ENCODE measurements around the gene HES5. TPM values are rescaled to one million over a fixed set of nuclear protein-coding genes. Genes with fewer than 3 reads are reported as not detected.

Gene HES5
- total and polyA plus RNA-seq, 2 donors (not counting 1 experiment from before 2014, with no cell fraction given) = not detected

DNA sequence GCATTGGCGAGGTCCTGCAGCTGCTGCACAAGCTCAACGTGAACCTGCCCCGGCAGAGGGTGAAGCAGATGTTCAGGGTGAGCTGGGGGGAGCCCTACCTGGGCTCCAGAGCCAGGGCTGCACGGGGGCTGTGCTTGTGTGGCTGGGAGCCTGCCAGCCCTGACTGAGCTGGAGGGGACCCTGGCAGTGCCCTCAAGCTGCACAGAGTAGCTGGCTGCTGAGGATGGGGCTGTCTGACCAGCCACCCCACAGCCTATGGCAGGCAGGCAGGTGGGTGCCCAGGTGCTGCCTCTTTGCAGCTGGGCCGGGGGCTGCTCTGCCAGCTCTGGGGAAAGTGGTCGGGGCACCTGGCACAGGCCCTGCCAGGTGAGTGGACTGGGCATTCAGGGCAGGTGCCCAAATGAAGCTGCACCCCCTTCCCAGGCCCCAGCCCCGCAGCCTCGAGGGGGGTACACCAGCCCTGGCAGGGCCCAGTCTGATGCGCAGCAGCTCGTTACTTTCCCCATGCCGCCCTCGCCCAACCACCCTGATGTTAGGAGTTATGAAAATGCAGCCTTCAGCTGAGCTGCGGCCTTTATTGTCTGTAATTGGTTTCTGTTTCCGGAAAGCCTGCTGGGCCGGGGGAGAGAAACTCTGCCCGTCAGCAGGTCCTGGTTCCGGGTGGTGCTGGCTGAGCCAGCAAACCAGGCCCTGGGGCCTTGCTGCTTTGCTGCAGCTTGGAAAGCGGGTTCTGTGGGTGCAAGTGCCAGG is 49.7 kb downstream of the HES5 start:
- no peak overlapping the region for H3K9ac ChIP-seq (ENCODE audit: insufficient read depth, low read length)
- no peaks in the 10 kb centered on the region for H3K36me3 ChIP-seq (ENCODE audit: control insufficient read depth, insufficient read depth, low read length)
- H3K27ac ChIP-seq (ENCODE audit: insufficient read depth, low read length) = no peak overlapping the region
- H3K4me3 ChIP-seq (replicated peaks in 1 of 4; ENCODE audit: control extremely low read depth in 1 of 4, insufficient read depth in 1 of 4, low read depth in 3 of 4, low read length in 4 of 4) = no peak overlapping the region
- H3K4me2 ChIP-seq (ENCODE audit: extremely low read depth, insufficient read depth, low read length) = no peak overlapping the region
- H3K79me2 ChIP-seq (ENCODE audit: control insufficient read depth, insufficient read depth, low read length) = no peaks in the 10 kb centered on the region
- H3K27me3 ChIP-seq (ENCODE audit: control insufficient read depth, insufficient read depth, low read length) = no peaks in the 10 kb centered on the region
- H4K20me1 ChIP-seq (ENCODE audit: control insufficient read depth, extremely low read depth, insufficient read depth, low read length) = no peaks in the 10 kb centered on the region
- H3K9me3 ChIP-seq (ENCODE audit: control insufficient read depth, insufficient read depth, low read depth, low read length) = no peaks in the 10 kb centered on the region
- TF ChIP-seq CTCF (conservative IDR thresholded peaks at IDR 0.05 in 1 of 2, IDR thresholded peaks at IDR 0.05 in 1 of 2; ENCODE audit: low read depth in 1 of 2, low read length in 2 of 2) (no peak), EZH2 (IDR thresholded peaks at IDR 0.05; ENCODE audit: low read length, missing control alignments) (no peak)
- no peak for DNase-seq (ENCODE audit: low read depth in 2 of 2)
- H3K4me1 ChIP-seq (ENCODE audit: control insufficient read depth, extremely low read depth, insufficient read depth, low read length) = no peaks in the 10 kb centered on the region
- no peak overlapping the region for H2AFZ ChIP-seq (ENCODE audit: low read length)

DNA sequence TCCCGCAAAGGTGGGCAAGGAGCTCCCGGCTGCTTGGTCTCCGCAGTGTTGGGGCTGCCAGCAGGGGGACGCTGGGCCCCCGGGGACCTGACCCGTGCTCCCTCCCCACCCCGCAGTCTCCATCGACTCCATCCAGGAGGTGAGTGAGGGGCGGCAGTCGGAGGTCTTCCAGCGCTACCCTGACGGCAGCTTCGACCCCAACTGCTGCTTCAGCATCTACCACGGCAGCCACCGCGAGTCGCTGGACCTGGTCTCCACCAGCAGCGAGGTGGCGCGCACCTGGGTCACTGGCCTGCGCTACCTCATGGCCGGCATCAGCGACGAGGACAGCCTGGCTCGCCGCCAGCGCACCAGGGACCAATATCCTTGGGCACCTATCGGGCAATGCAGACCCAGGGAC is 50.4 kb downstream of the HES5 start:
- no peaks in the 10 kb centered on the region for H3K4me1 ChIP-seq (ENCODE audit: control insufficient read depth, extremely low read depth, insufficient read depth, low read length)
- no peaks in the 10 kb centered on the region for H3K9me3 ChIP-seq (ENCODE audit: control insufficient read depth, insufficient read depth, low read depth, low read length)
- no peaks in the 10 kb centered on the region for H3K36me3 ChIP-seq (ENCODE audit: control insufficient read depth, insufficient read depth, low read length)
- no peaks in the 10 kb centered on the region for H3K79me2 ChIP-seq (ENCODE audit: control insufficient read depth, insufficient read depth, low read length)
- no peak overlapping the region for H3K4me2 ChIP-seq (ENCODE audit: extremely low read depth, insufficient read depth, low read length)
- TF ChIP-seq CTCF (conservative IDR thresholded peaks at IDR 0.05 in 1 of 2, IDR thresholded peaks at IDR 0.05 in 1 of 2; ENCODE audit: low read depth in 1 of 2, low read length in 2 of 2) (no peak), EZH2 (IDR thresholded peaks at IDR 0.05; ENCODE audit: low read length, missing control alignments) (no peak)
- no peaks in the 10 kb centered on the region for H4K20me1 ChIP-seq (ENCODE audit: control insufficient read depth, extremely low read depth, insufficient read depth, low read length)
- H3K27me3 ChIP-seq (ENCODE audit: control insufficient read depth, insufficient read depth, low read length) = no peaks in the 10 kb centered on the region
- H2AFZ ChIP-seq (ENCODE audit: low read length) = no peak overlapping the region
- no peak for DNase-seq (ENCODE audit: low read depth in 2 of 2)
- no peak overlapping the region for H3K27ac ChIP-seq (ENCODE audit: insufficient read depth, low read length)
- H3K4me3 ChIP-seq (replicated peaks in 1 of 4; ENCODE audit: control extremely low read depth in 1 of 4, insufficient read depth in 1 of 4, low read depth in 3 of 4, low read length in 4 of 4) = no peak overlapping the region
- H3K9ac ChIP-seq (ENCODE audit: insufficient read depth, low read length) = no peak overlapping the region

GRCh38 chr1:2479186-2479585 is 50.9 kb downstream of the HES5 start:
- no peak overlapping the region for H2AFZ ChIP-seq (ENCODE audit: low read length)
- no peaks in the 10 kb centered on the region for H3K27me3 ChIP-seq (ENCODE audit: control insufficient read depth, insufficient read depth, low read length)
- no peak overlapping the region for H3K9ac ChIP-seq (ENCODE audit: insufficient read depth, low read length)
- H3K36me3 ChIP-seq (ENCODE audit: control insufficient read depth, insufficient read depth, low read length) = no peaks in the 10 kb centered on the region
- H3K4me3 ChIP-seq (replicated peaks in 1 of 4; ENCODE audit: control extremely low read depth in 1 of 4, insufficient read depth in 1 of 4, low read depth in 3 of 4, low read length in 4 of 4) = no peak overlapping the region
- H3K4me1 ChIP-seq (ENCODE audit: control insufficient read depth, extremely low read depth, insufficient read depth, low read length) = no peaks in the 10 kb centered on the region
- H3K4me2 ChIP-seq (ENCODE audit: extremely low read depth, insufficient read depth, low read length) = no peak overlapping the region
- TF ChIP-seq CTCF (conservative IDR thresholded peaks at IDR 0.05 in 1 of 2, IDR thresholded peaks at IDR 0.05 in 1 of 2; ENCODE audit: low read depth in 1 of 2, low read length in 2 of 2) (no peak), EZH2 (IDR thresholded peaks at IDR 0.05; ENCODE audit: low read length, missing control alignments) (no peak)
- H4K20me1 ChIP-seq (ENCODE audit: control insufficient read depth, extremely low read depth, insufficient read depth, low read length) = no peaks in the 10 kb centered on the region
- DNase-seq (ENCODE audit: low read depth in 2 of 2) = no peak
- H3K27ac ChIP-seq (ENCODE audit: insufficient read depth, low read length) = no peak overlapping the region
- H3K9me3 ChIP-seq (ENCODE audit: control insufficient read depth, insufficient read depth, low read depth, low read length) = no peaks in the 10 kb centered on the region
- H3K79me2 ChIP-seq (ENCODE audit: control insufficient read depth, insufficient read depth, low read length) = no peaks in the 10 kb centered on the region

Other genes starting within 250 kb of the HES5 start
- gene MORN1, start 138.7 kb downstream of the HES5 start, total RNA-seq = 10.3 and 10.6 TPM in 2 replicates
- gene MORN1, start 138.7 kb downstream of the HES5 start, polyA plus RNA-seq = 3.5 and 3.9 TPM in 2 replicates
- gene RER1, start 138.4 kb downstream of the HES5 start, total RNA-seq = 58.3 and 76.1 TPM in 2 replicates
- 271 TPM in 2 replicates for gene RER1, start 138.4 kb downstream of the HES5 start, polyA plus RNA-seq
- gene PEX10, start 117.7 kb downstream of the HES5 start, total RNA-seq = 31.6 and 33.4 TPM in 2 replicates
- 15.4 and 19.0 TPM in 2 replicates for gene PEX10, start 117.7 kb downstream of the HES5 start, polyA plus RNA-seq
- under 0.01 and 0.17 TPM in 2 replicates for gene PLCH2, start 54.0 kb downstream of the HES5 start, total RNA-seq
- gene PLCH2, start 54.0 kb downstream of the HES5 start, polyA plus RNA-seq = 0.02 and 0.10 TPM in 2 replicates
- gene PANK4, start 3.7 kb downstream of the HES5 start, total RNA-seq = 16.9 and 17.0 TPM in 2 replicates
- gene PANK4, start 3.7 kb downstream of the HES5 start, polyA plus RNA-seq = 8.5 and 10.4 TPM in 2 replicates
- 76.3 and 85.0 TPM in 2 replicates for gene TNFRSF14, start 26.1 kb upstream of the HES5 start, total RNA-seq
- gene TNFRSF14, start 26.1 kb upstream of the HES5 start, polyA plus RNA-seq = 9.9 and 15.2 TPM in 2 replicates
- gene PRXL2B, start 56.5 kb upstream of the HES5 start, total RNA-seq = 8.0 and 11.7 TPM in 2 replicates
- 13.8 and 19.2 TPM in 2 replicates for gene PRXL2B, start 56.5 kb upstream of the HES5 start, polyA plus RNA-seq
- gene MMEL1, start 102.8 kb upstream of the HES5 start, total RNA-seq = 0.33 TPM in 1 of 2 replicates, not detected in the other
- 0.02 and 0.60 TPM in 2 replicates for gene MMEL1, start 102.8 kb upstream of the HES5 start, polyA plus RNA-seq

All from fibroblast of lung (primary cell).